GM21447 (cell line): ENCODE data around the gene COL4A2.

Experiments used
- ATAC-seq: cut with Tn5 transposase; IDR thresholded peaks from one replicate; pipeline ENCODE4 v1.9.1; 2021; ENCODE audit not compliant: unreplicated experiment

COL4A2 gene

DNA sequence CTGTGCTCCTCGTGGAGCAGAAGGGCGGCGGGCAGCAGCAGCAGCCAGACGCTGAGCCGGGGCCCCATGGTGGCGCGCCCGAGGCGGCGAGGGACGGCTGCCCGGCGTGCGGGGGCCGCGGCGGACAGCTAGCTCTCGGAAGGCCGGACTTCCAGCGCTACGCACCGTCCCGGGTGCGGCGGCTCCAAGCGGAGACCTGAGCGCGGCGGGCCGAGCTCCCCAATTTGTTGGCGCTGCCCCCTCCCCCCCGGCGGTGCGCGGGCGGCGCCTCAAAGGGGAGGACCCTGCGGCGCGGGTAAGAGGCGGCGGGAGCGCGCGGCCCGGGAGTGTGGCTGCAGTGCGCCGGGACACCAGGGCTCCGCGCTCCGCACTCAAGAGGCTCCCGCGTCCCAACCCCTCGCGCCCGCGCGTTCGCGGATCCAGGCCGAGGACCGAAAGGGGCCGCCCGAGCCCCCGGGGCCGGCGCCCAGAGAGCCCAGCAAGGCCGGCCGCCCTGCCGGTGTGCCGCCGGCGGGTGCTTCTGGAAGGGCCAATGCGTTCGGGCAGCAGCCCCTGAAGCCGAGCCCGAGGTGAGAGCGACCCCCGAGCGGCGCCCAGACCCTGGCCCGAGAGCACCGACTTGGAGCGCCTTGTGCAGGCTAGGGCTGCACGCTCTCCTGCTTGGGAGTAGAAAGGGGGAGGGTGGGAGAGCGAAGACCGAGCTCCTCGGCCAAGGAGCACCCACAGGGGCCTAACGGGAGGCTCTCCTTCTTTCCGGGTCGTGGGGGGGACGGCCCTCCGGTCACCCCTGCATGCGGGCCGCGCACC lies at the start of gene COL4A2, which contains the start of gene COL4A1:
Gene COL4A2 (plus strand): TSS at position 325 of the 807 bp plus-strand sequence. CDS start 620 bp downstream, outside the sequence.
Gene COL4A1 (minus strand): TSS at position 198 of the 807 bp plus-strand sequence. CDS start 130 bp downstream, at position 68.
- ATAC-seq = no peak

DNA sequence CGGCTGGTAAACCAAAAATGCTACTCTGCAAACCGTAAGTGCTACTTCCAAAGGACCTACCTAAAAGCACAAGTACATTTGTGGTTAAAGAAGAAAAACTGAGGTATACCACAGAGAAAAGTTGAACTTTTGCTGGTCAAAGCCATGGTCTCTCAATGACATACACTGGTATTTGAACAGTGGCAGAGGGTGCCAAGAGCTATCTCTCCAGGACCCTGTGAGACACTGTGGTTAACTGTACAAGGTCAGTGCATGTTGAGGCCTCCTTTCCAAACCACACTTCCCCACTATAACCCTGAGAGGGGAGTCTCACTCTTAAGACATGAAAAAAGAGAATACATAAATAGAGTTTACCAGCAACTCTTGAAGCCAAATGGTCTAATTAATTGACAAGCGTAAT lies 49.7 kb upstream of the COL4A2 start:
- ATAC-seq = no peak

DNA sequence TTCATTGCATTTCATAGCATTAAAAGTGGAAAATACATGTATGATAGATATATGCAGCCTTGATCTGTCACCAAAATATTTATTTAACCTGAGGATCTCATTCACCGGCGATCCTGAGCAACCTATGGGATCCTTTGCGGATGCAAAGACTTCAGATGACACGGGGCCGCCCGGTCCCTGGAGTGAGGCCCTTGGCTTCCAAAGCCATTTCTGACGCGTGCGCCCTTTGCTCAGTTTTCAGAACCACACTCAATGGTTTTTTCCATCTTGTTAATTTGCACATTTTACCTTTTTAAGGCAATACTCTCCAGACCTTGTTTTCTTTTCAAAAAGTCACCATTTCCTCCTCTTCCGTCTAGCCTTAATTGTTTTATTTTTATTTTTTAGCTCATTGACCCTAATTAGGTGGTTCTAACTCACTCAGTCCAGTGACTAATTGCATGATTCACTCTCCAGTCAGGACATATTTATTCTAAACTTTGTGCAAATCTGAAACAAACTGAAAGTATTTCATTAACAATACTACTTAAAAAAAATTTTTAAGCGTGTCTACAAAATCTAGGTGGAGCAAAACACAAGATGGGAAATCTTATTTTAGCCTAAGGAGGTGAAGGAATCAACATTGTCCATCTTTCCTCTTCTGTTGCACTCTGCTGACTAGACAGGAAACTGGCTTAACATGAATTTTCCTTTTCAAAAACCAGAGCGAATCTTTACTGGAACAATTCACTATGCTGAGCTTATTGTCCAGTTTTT lies 48.0 kb upstream of the COL4A2 start:
- no peak for ATAC-seq

DNA sequence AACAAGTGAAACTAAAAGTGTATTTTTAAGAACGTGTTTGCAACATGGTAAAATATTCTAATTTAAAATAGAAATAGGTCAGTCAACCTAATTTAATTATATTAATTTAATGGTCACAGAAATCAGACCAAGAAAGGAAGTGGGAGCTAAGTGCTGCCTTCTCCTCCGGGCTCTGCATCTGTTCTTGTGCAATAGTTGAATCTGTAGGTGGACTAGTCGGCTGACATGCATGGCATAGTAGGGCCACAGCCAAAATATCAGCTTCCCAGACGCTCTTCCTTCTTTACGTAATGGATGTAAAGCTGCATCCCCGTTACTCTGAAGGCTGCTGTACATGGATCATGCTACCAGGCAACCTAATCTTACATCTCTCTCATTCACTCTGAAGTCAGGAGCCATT lies 47.4 kb upstream of the COL4A2 start:
- no peak for ATAC-seq

DNA sequence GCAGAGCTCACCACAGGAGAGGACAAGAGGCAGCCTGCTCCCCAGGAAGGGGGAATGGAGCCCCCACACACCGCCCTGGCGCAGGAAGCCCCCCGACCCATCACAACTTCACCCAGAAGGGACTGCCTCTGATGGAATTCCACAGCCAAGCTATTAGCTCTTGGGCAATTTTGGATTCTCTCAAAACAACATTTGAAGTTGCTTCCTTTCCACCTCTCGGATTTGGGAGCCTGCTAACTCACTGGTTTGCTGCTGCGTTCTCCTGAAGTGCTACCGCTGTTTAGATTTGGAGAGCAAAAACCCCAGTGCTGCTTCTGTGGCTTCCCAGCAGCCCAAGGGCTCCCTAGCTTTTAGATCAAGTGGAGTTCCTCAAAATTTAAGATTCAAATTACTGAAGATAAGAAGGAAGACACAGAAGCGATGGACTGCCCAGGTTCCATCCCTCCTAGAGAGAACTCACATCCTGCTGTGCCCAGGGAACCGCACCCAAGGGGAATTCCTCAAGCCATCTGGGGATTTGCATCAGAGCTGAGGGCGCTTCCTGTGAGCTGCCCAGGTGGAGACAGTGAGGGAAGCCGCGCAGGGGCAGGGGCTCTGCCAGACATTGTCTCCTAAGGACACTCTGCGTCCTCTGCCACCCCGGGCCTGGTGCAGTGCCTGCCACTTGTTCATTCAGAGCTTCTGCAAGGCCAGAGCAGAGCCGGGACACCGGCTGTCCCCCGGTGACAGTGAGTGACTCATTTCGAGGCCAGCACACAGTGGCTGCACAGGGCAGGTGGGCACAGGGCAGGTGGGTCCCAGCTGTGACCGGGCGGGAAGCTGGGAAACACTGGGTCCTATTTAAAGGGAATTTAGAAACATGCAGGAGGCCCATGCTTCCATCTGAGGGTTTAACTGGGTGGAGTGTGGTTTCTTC lies 45.7 kb upstream of the COL4A2 start:
- ATAC-seq = no peak

DNA sequence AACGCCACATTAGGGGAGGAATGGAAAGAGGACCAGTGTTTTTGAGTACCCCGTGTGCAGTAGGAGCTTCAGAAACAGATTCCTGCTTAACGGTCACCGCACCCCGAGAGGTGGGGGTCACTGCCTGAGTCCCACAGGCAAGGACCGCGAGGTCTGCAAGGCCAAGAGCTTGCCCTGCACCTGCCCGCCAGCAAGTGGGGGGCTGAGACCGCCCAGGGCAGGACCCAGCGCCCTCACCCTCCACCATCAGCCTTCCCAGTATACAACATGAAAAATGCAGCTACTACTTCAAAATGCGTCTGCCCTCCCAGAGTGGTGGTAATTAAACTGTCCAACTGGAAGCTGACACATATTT lies 45.0 kb upstream of the COL4A2 start:
- no peak for ATAC-seq

DNA sequence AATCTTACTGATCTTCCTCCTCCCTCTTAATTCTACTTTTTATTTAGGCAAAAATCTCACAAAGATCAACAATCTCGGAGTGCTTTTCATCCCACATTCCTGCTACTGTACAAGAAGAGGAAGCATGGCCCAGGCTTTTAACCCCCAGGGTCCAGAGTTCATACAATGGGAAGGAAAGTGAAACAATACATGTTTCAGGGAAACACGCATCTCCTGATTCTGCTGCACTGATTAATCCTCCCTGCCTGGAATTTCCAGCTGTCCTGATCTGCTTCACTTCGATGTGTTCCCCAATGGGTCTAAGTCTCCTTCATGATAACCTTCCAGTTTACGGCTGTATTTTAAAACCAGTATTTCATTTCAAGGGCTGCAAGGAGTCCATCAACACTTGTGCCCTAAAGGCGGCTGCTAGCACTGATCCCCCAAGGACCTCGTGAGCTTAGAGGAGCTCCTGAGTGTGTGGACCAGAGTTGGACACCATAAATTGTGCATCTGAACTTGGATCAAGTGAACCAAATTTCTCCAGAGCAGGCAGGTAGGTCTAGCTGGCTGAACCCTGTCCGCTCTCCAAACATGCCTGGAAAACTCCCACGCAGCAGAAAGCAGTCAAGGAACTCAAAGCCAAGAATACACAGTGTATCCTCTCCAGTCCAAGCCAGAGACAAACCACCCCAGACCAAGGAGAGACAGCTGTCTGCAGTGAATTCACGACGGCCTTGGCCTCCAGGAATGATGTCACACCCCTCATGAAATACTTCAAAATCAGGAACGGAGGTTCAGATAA lies 44.4 kb upstream of the COL4A2 start:
- ATAC-seq = no peak

DNA sequence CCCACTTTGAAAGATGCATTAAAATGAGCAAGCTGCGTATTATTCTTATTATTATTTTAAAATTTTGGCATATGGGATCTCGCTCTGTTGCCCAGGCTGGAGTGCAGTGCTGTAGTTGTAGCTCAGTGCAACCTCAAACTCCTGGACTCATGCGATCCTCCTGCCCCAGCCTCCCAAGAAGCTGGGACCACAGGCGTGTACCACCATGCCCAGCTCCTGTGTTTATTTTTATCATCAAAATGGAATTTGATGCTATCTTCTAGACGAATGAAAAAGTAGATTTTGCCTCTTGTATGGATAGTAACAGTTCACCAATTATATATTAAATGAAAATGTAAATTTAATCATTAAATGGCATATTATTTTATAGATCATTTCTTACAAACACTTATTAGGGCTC lies 43.7 kb upstream of the COL4A2 start:
- no peak for ATAC-seq

DNA sequence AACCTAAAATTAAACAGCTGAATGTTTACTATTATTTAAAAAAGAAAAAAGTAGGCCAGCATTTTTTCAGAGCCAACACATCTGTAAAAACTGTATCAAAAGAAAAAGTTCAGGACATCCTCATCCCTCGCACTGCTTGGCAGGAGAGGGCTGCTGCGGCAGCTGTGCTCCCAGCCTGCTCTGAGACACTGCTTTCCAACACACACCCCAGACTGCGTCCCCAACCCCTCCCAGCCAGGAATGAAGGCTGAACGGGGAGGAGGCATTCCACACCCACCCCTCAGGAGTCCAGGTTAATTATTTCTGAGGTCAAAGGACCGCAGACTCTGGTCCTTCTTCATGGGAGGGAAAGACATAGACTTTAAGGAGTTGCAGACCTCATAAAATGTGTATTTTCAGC lies 43.2 kb upstream of the COL4A2 start:
- ATAC-seq = no peak

DNA sequence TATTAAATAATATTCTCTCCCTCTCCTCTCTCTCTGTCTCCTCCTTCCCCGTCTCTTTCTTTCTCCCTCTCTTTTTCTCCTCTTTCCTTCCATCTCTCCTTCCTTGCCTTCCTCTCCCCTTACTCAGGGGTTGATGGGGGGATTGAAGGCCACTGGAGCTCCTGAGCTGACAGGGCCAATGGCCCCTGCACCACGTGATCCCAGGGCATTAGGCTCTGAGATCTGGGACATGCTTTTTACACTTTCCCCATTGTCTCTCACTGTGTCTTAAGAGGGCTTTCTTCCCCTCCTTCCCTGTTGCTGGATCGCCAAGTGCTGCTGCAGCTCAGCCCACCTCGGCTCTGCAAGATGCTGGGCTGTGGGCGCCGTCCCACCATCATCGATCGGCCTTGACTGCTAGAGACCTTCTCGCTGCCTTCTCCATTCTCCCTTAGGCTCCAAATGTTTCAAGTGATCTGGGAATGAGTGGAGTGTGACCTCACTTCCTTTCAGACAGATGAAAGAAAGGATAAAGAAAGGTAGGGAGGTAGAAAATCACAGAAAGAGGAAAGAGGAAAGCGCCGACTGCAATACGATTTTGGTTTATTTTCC lies 42.3 kb upstream of the COL4A2 start:
- no peak for ATAC-seq

DNA sequence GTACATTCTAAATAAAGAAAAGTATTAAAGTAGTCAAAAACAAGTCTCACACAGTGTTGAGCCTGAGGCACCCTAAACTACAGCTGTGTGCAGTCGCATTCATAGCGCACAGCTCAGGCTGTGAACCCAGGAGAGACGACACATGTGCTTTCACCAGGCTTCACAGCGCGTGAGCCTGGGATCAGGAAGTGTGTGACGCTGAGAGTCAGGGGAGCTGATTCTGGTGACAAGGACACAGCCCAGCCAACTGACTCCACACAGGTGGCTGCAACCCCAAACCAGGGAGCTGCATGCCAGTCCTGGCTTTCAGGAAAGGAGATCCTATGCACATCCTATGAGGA lies 41.8 kb upstream of the COL4A2 start:
- no peak for ATAC-seq

DNA sequence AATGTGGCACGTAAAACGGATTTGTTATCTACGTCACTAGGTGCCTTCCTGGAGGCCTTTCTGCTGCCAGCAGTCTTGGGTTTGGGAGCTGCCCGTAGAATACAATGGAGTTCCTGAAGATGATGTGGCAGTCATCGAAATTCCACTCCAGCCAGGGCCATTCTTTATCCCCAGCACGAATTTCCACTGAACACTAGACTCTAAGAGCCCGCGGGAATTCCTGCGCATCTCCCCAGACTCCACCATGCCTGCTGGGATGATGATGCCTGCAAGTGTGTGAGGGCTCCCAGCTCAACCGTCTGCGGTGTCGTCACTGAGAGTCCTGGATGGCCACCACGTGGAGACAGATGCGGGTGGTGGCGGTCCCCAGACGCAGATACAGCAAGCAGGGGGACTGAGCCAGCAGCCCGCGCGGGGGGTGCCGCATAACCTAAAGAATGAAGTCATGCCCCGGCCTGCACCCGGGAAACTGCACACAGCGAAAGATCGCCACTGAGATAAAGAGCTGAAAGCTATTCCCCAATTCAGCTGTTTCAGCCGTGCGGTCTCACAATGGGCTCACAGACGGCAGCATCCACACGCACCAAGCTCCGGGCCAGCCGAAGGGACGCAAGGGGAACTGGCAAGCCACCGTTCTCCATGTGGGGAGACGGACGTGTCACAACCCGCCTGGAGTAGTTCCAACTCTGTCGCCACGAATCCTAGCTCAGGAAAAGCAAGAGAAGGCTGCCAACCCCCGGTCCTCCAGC lies 41.2 kb upstream of the COL4A2 start:
- no peak for ATAC-seq

DNA sequence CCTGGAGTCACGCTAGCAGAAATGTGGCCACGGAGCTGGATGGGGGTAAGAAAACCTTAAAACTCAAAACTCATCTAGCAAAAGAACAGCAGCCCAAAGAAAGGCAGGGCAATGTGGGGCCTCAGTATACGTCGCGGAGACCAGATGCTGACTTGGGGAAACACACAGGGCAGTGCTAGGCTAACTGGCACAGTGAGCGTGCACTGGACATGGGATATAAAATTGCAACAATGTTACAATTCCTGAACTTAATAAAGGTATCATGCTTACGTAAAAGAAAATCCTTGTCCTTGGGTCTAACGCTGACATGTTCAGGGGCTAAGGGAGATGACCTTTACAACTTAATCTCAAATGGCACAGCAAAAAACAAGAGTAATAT lies 40.7 kb upstream of the COL4A2 start:
- no peak for ATAC-seq

DNA sequence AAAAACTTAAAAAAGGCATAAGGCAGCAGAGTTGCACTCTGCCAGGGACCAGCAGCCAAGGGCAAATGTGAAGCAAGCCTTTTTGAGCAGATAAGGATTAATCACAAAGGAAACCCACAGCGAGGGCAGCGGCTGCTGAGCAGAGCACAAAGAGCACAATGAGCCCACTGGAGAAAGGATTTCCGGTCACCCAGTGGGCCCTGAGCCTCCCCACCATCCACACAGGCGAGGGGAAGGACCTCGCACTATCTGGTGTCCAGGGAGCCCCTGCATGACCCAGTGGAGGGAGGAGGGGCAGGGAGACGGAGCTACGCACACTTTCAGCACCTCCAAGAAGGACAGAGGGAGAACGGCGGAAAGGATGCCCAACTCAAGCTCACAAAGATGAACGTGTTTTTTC lies 40.1 kb upstream of the COL4A2 start:
- ATAC-seq = no peak

DNA sequence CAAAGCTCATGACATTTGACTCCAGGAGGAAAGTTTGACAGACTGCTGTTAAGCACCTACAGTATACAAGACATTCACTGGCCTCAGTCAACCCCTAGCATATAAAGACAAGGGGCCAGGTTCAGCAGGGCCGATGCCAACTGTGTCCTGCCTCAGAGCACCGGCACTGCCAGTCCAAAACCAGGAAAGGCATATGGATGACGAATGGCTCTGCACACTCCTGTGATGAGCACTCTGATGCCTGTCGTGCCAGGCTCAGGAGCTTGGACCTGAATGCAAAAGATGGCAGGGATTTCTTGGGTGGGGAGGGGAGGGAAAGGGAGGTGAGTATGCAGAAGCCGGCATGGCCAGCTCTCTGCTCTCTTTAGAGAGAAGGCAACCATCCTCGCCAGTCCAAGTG lies 39.0 kb upstream of the COL4A2 start:
- no peak for ATAC-seq

DNA sequence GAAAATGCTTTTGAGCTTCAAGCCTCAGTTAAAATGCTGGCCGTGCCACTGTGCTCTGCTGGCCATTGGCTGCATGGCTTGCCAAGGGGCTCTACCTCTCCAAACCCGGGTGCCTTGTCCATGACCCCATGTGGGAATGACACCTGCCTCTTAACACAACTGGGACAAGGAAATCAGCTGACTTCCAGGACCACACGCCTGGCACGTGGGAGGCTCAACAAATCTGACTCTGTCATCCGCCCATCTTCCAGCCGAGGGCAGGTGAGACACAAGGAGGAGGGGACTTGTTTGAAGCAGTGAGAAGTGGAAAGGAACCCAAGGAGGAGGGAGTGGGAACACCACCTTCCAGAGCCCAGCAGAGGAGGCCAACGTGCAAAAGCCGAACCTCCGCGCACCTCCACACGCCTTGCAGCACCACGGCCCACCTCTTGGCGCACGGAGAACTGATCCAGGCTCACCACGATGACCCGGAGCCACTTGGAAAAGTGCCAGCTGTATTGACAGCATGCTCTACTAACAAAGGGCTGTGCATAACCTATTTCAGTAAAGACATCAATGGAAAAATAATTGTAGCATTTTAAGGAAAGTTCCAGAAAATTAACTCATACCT lies 38.4 kb upstream of the COL4A2 start:
- ATAC-seq = no peak

DNA sequence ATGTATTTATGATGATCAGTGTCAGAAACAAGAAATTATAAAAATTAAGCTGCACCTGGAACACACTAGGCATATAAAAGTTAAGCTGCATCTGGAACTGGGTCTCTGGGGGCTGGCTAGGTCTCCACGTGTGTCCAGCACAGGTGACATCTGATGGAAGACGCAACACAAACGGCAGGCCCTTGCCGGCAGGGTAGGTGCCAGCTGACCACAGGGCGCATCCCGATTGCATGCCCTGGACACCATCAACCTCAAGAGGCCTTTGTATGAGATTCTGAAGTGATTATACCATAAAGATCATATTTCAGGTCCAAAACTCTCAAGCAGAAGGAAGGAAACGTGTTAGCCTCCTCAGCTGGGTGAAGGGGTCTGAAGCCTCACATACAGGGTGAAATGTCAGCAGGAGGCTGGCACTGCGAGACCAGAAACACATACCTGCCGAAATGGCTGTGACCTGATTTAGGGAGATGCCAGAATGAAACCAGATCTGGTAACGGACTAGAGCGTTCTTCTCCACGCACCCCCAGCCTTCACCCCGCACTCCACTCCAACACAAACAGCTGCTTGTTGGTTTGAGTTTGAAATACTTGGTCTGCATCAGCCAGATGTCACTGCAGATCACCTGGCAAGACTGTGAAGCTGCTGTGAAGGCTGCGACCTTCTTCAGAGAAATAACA lies 37.4 kb upstream of the COL4A2 start:
- no peak for ATAC-seq

DNA sequence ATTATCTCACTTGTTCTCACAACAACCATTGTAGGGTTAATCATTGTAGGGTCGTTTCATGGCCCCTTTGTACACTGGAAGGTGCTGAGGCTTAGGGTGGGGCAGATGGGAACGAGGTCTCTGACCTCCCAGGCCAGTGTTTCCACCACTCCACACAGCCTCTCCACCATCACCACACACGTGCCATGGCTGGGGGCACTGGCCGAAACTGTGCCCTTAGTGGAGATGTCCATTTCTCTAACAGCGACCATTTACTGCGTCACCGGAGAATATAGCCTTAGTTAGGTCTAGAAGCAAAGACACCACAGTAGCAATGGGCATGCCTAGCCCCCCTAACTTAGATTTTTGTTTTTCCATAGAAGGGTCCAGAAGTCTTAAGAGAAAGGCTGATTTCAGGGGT lies 36.6 kb upstream of the COL4A2 start:
- no peak for ATAC-seq

DNA sequence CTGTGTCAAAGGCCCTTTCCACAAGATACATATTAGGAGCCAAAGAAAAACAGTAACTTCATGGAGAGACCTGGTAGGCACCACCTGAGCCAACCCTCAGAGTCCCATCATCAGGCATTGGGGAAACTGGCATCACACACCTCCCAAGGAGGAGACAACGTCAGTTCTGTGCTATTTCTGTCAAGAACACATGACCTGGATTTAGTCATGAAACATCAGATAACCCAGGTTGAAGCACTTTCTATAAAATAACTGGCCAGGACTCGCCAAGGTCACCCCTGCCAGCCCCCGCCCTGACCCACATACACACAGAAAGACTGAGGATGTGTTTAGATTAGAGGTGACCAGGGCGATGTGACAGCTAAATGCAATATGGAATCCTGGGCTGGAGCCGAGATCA lies 35.8 kb upstream of the COL4A2 start:
- ATAC-seq = no peak
